ES-I3 (cell line): ENCODE measurements around the gene CFAP68.
A peak's percentile ranks its signal among the peaks of the same experiment; 100 is the strongest.

Source experiments
- H3K36me3 ChIP-seq: 2 replicates; pipeline ENCODE4 v1.6.1; 2013; ENCODE audit warnings: mild to moderate bottlenecking, low read length, control low read depth, moderate library complexity; ENCODE audit not compliant: insufficient read depth
- H3K4me1 ChIP-seq: 2 replicates; pipeline ENCODE4 v1.6.1; 2013; ENCODE audit warnings: mild to moderate bottlenecking, control low read depth, low read length; ENCODE audit not compliant: insufficient read depth
- H3K9ac ChIP-seq: 2 replicates; pipeline ENCODE4 v1.6.1; 2013; ENCODE audit warnings: low read depth, mild to moderate bottlenecking, low read length, moderate library complexity
- H3K9me3 ChIP-seq: 2 replicates; pipeline ENCODE4 v1.6.1; 2013; ENCODE audit warnings: mild to moderate bottlenecking, low read length, moderate library complexity; ENCODE audit not compliant: control insufficient read depth, insufficient read depth

CFAP68 gene, protein sequence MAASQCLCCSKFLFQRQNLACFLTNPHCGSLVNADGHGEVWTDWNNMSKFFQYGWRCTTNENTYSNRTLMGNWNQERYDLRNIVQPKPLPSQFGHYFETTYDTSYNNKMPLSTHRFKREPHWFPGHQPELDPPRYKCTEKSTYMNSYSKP

DNA sequence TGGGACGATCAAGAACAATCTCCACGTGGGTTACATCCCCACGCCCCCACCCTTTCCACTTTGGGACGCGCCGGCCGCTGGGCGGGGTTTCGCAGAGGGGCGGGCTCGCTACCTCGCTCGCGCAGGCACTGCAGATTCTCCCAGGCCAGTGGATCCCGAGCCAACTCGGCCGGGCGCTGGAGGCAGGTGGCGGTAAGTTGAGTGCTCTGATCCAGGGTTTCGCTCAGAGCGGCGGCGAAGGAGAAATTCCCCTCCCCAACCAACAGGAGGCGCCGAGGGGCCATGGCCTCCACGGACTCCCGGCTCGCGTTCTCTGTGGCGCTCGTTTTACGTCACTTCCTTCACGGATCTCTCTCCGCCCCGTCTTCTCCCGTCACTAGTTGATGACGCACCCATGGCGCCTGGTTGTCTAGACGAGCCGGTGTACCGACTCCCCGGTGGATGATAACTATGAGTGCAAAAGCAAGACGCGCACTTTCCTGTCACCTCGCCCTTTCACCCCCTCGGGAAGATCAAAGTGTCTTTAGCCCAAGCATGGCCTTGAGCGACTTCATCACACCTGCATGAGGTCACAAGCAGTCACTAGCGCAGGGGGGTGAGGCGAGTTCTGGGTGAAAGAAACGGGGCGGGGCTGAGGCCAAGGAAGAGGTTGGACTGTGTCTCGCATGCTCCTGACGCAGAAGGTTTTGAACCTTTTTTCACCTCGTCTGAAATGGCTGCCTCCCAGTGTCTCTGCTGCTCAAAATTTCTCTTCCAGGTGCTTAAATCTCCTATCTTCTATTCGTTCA lies at the start of gene CFAP68, which contains the start of gene FDXACB1:
CFAP68 (plus strand) TSS at position 693 of the 788 bp plus-strand sequence; CDS start at position 713, 20 bp downstream.
FDXACB1 (minus strand) TSS at position 317 of the 788 bp plus-strand sequence; CDS start at position 284, 33 bp downstream.
- Histone ChIP-seq H3K9me3 (no peaks in the 10 kb centered on the region), H3K9ac (peak within 1 kb of the TSS; percentile 74), H3K4me1 (no peaks in the 10 kb centered on the region), H3K36me3 (no peaks in the 10 kb centered on the region)

DNA sequence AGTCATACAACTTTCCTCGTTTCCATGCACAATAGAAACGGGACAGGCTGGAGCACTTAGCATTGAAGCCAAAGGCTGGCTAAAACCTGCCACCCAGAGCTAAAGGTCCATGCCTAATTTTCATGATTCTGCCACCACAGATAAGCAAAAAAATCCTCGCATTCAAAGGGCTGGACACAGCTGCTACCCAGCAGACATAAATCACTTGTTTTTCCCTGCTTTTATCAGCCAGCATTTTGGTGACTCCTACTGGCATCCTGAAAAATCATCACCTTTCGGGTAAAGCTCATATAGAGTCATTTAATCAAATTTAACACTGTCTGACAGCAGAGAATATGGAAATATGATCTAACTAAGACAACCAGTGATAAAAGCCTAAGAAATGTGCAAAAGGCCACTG lies 45.8 kb upstream of the CFAP68 start:
- Histone ChIP-seq H3K4me1 (no peaks in the 10 kb centered on the region), H3K9me3 (no peaks in the 10 kb centered on the region), H3K9ac (no peak overlapping the region), H3K36me3 (no peaks in the 10 kb centered on the region)

DNA sequence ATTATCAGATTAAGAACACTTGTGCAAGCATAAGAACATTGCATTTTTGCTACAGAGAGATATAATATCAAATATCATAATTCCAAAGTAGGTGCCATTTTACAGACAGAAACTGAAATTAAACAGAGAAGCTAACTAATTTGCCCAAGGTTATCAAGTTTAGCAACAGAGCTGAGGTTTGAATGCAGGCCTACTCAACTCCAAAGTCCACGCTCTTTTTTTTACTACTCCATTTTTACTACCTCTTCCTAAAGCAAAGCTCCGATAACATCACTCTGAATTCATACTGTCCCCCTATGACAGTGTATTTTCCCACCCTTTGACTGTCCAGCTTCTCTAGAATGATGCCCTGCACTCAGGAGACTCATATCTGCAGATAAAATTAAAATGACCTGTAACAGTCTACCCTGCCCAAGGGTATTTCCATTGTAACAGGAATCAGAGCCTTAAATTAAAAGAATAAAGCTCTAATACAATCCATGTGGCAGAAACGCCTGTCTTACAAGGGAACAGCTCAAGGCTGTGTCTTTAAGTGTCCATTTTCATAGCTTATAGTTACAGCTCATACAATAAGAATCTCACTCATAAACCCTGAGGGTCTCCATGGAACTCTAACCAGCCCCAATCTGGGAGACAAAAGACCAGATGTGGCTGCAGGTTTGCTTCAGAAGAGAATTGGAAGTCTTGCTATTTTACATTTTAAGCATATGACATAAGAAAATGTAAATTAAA lies 44.7 kb upstream of the CFAP68 start:
- Histone ChIP-seq H3K4me1 (no peaks in the 10 kb centered on the region), H3K36me3 (no peaks in the 10 kb centered on the region), H3K9me3 (no peaks in the 10 kb centered on the region), H3K9ac (no peak overlapping the region)

DNA sequence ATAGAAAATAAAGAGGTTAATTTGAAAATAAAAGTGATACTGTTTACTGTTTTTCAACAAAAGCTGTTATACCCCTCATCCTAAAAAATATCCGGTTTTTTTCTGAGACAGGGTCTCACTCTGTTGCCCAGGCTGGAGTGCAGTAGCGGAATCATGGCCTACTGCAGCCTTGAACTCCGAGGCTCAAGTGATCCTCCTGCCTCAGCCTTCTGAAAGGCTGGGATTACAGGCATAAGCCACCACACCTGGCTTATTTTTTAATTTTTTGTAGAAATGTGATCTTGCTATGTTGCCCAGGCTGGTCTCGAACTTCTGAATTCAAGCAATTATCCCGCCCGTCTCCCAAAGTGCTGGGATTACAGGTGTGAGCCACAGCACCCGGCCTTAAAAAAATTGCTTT lies 43.7 kb upstream of the CFAP68 start:
- H3K9me3 ChIP-seq: no peaks in the 10 kb centered on the region

DNA sequence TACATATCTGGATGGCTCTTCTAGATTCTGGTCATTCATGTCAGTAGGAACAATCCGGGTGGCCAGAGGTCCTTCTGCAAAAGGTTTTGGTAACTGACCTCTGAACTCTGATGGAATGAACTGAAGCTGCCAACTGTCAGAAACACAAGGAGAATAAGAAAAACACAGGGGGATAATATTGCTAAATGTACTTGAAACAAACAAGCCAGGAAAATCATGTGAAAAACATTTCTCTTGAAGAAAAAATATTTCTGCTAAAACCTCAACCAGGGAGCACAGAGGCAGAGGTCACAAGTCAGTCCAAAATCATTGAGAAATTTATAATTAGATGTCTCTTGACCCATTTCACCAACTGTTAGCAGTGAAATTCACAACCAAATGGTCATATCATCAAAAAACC lies 43.2 kb upstream of the CFAP68 start:
- no peak overlapping the region for H3K9ac ChIP-seq
- H3K36me3 ChIP-seq: no peaks in the 10 kb centered on the region
- peaks cover 8% of the 10 kb centered on the region; the same call in 1 of the 2 replicates for H3K4me1 ChIP-seq
- no peaks in the 10 kb centered on the region for H3K9me3 ChIP-seq

More for the DNA sequence above, 43.7 kb upstream of the CFAP68 start:
- no peaks in the 10 kb centered on the region for H3K36me3 ChIP-seq
- H3K4me1 ChIP-seq: peaks cover 8% of the 10 kb centered on the region; the same call in 1 of the 2 replicates
- H3K9ac ChIP-seq: no peak overlapping the region

DNA sequence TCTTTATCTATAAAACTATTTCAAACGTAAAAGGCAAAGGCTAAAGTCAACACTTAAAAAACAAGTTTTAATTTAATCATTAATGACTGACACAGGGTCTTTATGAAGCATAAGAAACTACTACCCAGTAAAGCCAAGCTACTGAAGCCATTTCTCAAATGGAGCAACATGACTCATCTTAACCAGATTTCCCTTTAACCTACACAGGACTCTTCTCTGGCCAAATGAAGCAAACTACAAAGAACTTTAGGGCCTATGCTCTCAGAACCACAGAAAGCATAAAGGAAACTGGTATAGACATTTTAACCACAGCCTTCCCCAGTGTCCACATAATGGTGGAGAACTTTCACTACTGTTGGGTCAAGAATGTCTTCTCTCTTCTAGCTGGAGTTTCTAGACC lies 42.6 kb upstream of the CFAP68 start:
- peaks cover 8% of the 10 kb centered on the region; the same call in 1 of the 2 replicates for H3K4me1 ChIP-seq
- no peaks in the 10 kb centered on the region for H3K9me3 ChIP-seq
- no peak overlapping the region for H3K9ac ChIP-seq
- H3K36me3 ChIP-seq: no peaks in the 10 kb centered on the region

DNA sequence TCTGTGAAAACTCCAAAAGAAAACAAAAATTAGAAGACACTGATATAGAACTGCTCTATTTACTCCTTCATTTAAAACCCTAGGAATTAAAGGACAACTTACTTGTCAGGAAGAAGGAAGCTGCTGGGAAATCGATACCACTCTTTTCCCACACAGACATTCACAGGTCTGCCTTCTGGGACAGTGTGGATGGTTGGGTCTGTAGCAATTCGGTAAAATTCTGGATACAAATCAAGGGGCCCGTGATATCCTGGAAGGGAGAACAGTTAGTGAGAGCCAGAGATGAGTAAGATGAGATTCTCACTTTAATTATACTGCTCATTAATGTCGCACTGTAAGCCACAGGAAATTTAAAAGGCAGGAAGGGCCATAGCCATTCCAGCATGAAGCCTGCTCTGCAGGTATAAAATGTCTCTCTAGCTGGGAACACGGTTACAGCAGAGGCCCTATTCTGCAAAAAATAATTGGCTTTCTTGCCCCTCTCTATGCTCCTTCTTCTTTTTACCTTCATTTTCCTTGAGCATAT lies 41.9 kb upstream of the CFAP68 start:
- peaks cover 8% of the 10 kb centered on the region; the same call in 1 of the 2 replicates for H3K4me1 ChIP-seq
- no peaks in the 10 kb centered on the region for H3K9me3 ChIP-seq
- H3K9ac ChIP-seq: no peak overlapping the region
- H3K36me3 ChIP-seq: no peaks in the 10 kb centered on the region

DNA sequence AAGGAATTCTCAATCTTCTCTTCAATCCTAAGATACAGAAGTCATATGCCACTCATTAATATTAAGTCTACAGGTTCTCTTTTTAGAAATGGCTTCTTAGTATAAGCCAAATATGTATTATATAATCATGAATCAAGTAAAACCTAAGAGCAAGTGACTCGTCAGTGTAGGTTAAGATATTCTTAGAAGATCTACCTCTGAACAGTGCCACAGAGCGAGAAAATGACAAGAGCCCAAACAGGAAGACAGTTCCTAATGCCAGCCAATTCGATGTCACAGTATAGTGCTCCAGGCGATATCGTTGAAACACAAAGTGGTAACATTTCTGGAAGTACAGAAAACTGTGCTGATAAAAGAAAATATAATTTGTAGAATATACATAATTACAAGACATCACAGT lies 41.3 kb upstream of the CFAP68 start:
- H3K36me3 ChIP-seq: no peaks in the 10 kb centered on the region

DNA sequence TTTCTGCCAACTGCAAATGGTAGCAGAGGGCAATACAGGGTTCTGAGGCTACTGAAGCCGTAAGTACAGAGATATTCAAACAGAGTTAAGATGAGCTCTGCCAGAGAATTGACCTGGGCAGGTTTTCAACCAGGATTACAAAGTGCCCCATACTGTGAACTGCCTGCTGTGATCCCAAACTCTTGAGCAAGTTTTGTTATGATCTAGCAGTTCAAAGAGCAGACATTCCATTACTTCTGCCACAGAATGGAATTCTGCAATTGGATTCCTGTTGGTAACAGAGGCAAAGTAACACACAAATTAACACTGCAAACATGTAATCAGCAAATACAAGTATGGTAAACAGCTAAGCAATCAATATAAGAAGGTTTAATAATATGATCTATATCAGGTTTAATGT lies 39.2 kb upstream of the CFAP68 start:
- no peak overlapping the region for H3K9ac ChIP-seq
- H3K4me1 ChIP-seq: peaks cover 8% of the 10 kb centered on the region; the same call in 1 of the 2 replicates
- H3K36me3 ChIP-seq: no peaks in the 10 kb centered on the region
- no peaks in the 10 kb centered on the region for H3K9me3 ChIP-seq

More for the DNA sequence above, 41.3 kb upstream of the CFAP68 start:
- no peaks in the 10 kb centered on the region for H3K9me3 ChIP-seq
- no peak overlapping the region for H3K9ac ChIP-seq
- H3K4me1 ChIP-seq: peaks cover 8% of the 10 kb centered on the region; the same call in 1 of the 2 replicates

DNA sequence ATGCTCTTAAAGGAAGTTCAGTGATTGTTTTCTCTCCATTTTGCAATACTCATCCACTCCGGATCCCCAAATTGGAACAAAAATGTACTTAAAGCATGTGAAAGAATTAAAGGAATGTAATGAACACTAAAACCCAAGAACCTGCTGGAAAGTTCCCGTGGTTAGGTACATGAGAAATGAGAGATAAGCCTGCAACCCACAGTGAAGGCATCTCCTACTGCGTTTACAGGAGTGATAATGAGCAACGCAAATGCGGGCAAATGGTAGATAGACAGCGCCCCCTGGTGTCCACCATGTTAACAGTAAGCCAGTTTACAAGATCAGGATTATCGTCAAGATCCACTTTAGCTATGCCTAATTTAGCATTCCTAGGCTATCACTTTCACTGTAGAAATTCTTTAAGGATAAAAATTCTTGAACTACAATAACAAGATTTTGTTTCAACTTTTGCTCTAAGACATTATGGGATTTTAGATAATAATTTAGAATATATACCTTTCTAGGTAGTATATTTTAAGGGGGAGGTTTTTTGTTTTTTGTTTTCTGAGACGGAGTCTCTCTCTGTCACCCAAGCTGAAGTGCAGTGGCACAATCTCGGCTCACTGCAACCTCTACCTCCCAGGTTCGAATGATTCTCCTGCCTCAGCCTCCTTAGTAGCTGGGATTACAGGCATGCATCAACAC lies 37.8 kb upstream of the CFAP68 start:
- H3K4me1 ChIP-seq: peaks cover 20% of the 10 kb centered on the region; the same call in 1 of the 2 replicates
- no peak overlapping the region for H3K9ac ChIP-seq
- no peaks in the 10 kb centered on the region for H3K36me3 ChIP-seq
- no peaks in the 10 kb centered on the region for H3K9me3 ChIP-seq

DNA sequence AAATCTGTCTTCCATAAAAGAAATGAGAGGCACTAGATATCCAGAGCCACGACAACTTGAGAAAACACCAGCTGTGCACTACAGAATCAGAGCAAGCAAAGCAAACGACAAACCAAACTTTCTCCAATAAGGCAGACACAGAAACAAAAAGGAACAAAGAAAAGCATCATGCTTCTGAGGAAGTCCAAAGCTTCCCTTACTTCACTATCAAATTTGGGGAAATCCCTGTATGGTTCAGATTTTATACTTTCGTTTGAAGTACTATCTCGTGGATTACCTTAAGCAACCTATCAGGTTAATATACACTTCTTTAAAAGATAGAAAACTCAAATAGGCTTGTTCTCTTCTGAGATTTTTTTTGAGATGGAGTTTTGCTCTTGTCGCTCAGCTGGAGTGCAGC lies 35.7 kb upstream of the CFAP68 start:
- H3K9ac ChIP-seq: no peak overlapping the region
- H3K36me3 ChIP-seq: no peaks in the 10 kb centered on the region
- no peaks in the 10 kb centered on the region for H3K9me3 ChIP-seq
- peaks cover 27% of the 10 kb centered on the region; the same call in 1 of the 2 replicates for H3K4me1 ChIP-seq

DNA sequence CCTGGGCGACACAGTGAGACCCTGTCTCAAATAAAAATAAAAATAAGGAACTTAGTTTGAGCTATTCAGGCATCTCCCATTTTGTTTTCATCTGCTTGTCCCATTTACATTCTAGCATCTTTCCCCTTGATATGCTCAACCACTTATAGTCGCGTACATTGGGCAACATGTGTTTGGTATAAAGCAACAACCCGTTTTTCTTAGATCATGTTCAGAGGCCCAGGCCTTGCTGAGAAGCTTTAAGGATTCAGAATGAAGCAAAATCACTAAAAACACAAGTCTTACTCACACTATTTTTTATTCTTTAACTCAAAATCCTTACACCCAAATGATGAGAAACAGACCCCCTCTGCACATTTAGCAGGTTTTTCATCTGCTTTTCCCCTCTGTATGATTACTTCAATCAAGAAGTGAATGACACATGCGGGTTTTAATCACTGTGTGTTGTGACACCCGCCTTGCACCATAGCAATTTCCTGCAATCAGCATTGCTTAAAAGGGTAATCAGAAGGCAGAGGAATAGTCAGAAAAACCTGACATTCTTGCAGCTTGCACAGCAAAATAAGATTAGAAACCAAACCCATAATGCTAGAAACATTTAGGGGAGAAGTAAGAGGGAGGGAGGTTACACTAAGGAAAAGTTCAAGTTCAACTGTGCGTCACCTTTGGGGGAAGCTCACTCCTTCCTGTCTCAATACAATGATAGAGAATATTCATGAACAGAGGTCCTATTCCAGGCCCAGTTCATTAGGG lies 33.9 kb upstream of the CFAP68 start:
- H3K9me3 ChIP-seq: no peaks in the 10 kb centered on the region
- H3K9ac ChIP-seq: no peak overlapping the region
- peaks cover 20% of the 10 kb centered on the region; the same call in 1 of the 2 replicates for H3K4me1 ChIP-seq
- no peaks in the 10 kb centered on the region for H3K36me3 ChIP-seq

DNA sequence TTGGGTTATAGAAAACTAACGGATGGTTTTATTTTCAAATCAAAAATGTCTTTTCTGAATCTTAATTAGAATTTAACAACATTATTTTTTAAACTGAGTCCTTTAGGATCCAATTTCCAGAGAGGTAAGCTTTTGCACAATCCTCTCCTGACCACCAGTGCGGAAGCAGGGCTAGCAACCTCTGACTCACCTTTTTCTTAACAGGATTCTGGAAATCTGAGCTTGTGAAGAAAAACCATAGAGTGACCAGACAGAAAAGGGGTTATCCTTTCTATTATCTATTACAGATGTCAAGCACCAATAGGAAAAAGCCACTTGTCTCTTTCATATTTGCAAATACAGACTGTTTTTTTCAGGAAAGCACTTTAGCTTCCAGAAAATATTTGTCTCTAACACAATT lies 33.3 kb upstream of the CFAP68 start:
- Histone ChIP-seq H3K4me1 (peaks cover 20% of the 10 kb centered on the region; the same call in 1 of the 2 replicates), H3K9ac (no peak overlapping the region), H3K36me3 (0 out of 2 replicates have a peak, but pooled peaks cover 3% of the 10 kb centered on the region), H3K9me3 (no peaks in the 10 kb centered on the region)
